GM12875 (cell line): ENCODE data around the gene NFASC.

Experiments
- H3K4me3 ChIP-seq: one replicate; pipeline ENCODE4 v1.5.1; 2011; ENCODE audit warnings: low read depth, low read length, control low read depth
- CTCF ChIP-seq: IDR thresholded peaks from 2 replicates; pipeline ENCODE4 v1.5.1; 2011; ENCODE audit warnings: low read depth, mild to moderate bottlenecking, control low read depth, inconsistent platforms, low read length, moderate library complexity, borderline replicate concordance; ENCODE audit not compliant: insufficient read depth

The NFASC gene

GRCh38 chr1:204930155-204930523 is 59.5 kb downstream of the NFASC start:
- no peak for TF ChIP-seq CTCF
- H3K4me3 ChIP-seq, result no peak overlapping the region

GRCh38 chr1:204931313-204931712 is 60.7 kb downstream of the NFASC start:
- no peak for TF ChIP-seq CTCF
- no peak overlapping the region for H3K4me3 ChIP-seq

- TF ChIP-seq CTCF, result no peak
- H3K4me3 ChIP-seq, result no peak overlapping the region
Measured at GRCh38 chr1:204931768-204932572, 61.3 kb downstream of the NFASC start.

- TF ChIP-seq CTCF, result no peak
Measured at GRCh38 chr1:204932573-204932909, 61.9 kb downstream of the NFASC start.

GRCh38 chr1:204935155-204935554 is 64.5 kb downstream of the NFASC start:
- TF ChIP-seq CTCF, result no peak
- H3K4me3 ChIP-seq, result no peak overlapping the region

More at GRCh38 chr1:204932573-204932909, 61.9 kb downstream of the NFASC start:
- H3K4me3 ChIP-seq, result no peak overlapping the region

- no peak overlapping the region for H3K4me3 ChIP-seq
- TF ChIP-seq CTCF, result no peak
Measured at GRCh38 chr1:204936765-204937164, 66.1 kb downstream of the NFASC start.

- TF ChIP-seq CTCF, result no peak
- no peak overlapping the region for H3K4me3 ChIP-seq
Measured at GRCh38 chr1:204937901-204938300, 67.2 kb downstream of the NFASC start.
